GM18526 (cell line): ENCODE data around the gene TCN2.

ENCODE experiments used
- POLR2A ChIP-seq: IDR thresholded peaks from 3 replicates; pipeline ENCODE4 v1.6.1; 2011; ENCODE audit not compliant: insufficient read length; ENCODE audit errors: extremely low read depth

Gene TCN2

DNA sequence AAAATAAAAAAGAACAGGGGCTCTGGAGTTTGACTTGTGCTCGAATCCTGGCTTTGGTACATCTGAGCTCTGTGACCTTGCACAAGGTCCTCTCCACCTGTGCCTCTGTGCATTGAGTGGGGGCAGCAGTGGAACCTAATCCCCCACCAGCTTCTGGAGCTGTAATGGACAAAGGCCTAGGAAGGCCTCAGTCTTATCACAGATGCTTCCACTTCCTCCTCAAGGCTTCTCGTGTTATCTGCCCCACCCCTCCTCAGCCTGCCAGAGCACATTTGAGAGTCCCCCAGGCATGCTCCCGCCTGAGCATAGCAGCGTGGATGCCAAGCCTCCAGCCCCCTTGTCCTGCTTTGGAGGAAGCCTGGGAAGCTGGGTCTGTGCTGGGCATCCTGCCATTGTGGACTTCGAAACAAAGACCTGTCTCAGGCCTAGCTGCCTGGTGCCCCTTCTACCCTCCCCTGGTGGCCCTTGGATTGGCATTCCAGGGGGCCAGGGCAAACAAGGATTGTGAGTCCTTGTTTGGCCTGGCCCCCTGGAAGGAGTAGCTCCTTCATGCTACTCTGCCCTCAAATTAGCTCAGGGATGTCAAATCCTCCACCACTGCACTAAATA, 43.6 kb downstream of the TCN2 start:
- no peak for TF ChIP-seq POLR2A

DNA sequence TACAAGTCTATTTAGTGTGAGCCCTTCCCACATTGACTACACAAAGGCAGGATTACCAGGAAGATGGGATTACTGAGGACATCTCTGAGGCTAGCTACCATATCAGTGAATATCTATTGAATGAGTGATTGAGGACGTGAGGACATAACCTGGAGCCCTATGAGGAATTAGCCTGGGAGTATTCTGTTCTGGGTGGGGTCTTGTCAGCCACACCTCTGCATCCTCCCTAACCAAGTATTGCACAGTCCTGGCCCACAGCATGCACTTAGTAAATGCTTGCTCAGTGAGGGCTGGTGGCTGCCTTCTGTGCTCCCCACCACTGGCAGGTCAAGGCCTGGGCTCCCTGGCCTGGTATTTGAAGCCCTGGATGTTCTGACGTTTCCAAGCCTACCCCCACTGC, 45.9 kb downstream of the TCN2 start:
- no peak for TF ChIP-seq POLR2A

GRCh38 chr22:30654361-30654760, 47.4 kb downstream of the TCN2 start:
- TF ChIP-seq POLR2A, result no peak

GRCh38 chr22:30655532-30655931, 48.6 kb downstream of the TCN2 start:
- no peak for TF ChIP-seq POLR2A

DNA sequence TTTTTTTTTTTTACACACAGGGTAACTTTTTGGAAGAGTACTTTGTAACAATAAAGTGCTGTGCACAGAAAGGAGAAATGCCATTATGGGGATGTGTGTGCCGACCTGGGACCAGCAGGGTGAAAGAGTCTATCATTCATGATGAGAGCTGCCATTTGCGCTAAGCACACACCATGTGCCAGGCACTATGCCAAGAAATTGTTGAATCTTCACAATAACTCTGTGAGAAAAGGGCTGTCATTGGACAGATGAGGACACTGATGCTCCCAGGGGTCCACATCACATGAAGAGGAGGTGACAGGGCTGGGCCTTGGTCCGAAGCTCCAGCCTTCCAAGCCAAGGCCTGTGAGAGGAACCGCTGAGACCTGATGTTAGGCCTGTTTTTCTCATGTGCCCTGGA, 55.1 kb downstream of the TCN2 start:
- no peak for TF ChIP-seq POLR2A

DNA sequence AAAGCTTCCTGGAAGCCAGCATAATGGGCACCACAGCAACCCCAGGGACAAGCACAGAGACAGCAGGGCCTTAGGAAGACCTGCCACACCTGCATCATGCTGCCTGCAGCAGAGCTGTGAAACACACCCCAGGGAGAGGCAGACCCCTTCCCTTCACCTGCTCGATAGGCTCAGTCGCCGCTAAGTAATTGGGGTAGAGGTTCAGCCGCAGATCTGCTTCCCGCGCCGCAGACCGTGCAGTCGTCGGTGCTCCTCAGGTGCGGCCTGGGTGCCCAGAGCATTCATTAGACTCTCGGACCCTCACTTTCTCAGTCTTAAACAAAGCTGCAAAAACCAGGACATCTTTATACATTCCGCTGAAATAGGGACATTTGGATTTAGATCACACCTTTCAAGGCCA, 57.8 kb downstream of the TCN2 start:
- TF ChIP-seq POLR2A, result no peak

DNA sequence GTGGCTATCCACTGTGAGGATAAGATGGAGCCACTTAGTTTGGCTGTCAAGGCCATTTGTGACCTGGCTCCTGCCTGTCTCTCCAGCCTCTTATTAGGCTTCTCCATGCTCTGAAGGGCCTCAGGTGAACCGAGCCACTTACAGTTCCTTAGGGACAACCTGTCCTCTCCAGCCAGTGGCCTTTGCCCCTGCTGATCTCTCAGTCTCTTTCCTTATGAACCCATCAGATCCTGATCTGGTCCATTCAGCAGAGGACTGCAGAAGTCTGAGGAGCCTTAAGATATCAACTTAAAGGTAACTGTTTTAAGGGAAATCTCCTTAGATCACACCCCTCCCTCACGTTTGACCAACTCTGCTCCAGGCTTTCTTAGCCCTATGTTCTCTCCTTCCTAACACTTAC, 58.3 kb downstream of the TCN2 start:
- no peak for TF ChIP-seq POLR2A

DNA sequence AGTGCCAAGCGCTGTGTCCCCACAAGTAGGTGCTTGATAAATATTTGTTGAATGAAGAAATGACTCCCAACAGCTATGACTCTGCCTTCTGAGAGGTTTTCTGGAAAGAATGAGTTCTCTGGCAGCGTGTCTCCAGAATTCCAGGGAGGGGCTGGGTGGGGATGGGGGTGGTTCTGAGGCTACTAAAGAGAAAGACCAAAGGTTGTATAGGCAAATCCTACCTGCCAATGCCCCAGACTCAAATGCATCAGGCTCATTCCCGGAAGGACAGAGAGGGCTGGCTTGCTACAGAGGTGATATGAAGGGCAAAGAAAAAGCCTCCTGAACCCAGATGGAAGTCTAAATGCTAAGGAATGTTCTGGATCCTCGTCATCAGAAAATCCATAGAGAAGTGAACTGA, 58.8 kb downstream of the TCN2 start:
- no peak for TF ChIP-seq POLR2A

DNA sequence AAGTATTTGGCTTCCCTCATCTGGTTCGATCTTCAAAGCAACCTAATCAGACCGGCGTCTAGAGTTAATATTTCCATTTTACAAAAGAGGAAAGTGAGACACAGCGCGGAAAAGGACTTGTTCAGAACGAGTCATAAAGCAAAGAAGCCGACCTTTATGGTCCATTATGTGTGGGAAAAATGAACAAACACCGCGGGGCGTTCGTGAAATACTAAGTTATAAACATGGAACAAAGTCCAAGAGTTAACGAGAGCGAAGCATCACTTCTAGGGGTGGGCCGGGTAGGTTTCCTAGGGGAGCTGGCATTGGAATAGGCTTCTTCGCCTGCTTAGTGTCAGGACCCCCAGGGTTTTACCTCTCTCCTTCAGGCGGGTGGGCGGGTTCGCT, 60.1 kb downstream of the TCN2 start:
- TF ChIP-seq POLR2A, result no peak

DNA sequence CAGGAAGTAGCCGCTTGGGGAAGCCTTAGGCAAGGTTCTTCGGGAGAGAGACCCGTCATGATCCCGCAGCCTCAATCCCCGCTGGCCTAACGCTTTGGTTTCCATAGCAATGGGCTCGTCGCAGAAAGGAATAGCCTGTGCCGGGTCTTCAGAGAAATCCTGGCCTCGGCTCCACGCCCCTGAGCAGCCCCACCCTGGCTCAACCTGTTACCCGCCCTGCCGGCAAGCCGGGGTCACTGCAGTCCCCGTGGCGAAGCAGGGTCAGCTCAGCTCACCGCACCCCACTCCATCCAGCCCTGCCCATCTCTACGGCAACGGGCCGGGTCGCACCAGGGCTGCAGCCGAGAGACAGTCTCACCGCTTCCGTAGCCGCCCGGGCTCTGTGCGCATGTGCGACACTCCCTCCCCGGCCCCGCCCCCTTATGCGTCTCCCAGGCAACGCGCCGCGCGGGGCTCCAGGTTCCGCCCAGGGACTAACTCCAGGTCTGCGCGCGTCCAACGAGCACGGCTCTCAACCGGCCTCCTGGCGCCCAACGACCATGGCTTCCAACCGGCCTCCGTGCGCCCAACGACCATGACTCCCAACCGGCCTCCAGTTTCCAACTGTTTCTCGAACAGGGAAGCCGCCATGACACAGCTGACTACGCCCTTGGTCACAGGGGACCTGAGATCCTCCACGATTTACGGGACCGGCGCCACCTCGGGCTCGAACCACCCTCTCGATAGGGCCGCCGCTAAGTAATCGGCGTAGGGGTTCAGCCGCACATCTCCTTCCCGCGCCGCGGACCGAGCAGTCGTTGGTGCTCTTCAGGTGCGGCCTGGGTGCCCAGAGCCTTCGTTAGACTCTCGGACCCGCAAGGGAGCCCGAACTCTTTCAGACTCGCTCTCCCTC, 60.8 kb downstream of the TCN2 start, which contains the start of gene DUSP18:
Gene DUSP18 (minus strand): TSS at position 382 of the 892 bp plus-strand sequence. CDS start 3,872 bp downstream, outside the sequence.
- TF ChIP-seq POLR2A, result peak; percentile 50

- TF ChIP-seq POLR2A, result no peak
These were observed 61.4 kb downstream of the TCN2 start for GRCh38 chr22:30668386-30668710.

DNA sequence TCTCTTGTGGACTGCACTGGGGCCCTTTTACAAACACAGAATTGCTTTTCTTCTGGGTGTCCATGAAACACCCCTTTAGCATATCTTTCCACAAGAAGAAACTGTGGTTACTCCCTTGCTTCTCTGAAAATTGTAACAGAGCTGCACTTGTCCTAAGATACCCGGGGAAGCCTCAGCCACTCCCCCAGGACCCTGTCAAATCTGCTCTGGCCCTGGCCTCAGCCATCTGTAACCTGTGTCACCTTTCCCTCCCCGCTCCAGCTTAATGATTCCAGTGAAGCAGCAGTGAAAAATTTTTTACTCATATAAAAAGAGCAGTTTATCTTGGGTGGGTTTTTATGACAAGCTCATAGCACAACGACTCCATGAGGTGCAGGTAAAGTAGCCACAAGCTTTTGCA, 64.1 kb downstream of the TCN2 start:
- no peak for TF ChIP-seq POLR2A

DNA sequence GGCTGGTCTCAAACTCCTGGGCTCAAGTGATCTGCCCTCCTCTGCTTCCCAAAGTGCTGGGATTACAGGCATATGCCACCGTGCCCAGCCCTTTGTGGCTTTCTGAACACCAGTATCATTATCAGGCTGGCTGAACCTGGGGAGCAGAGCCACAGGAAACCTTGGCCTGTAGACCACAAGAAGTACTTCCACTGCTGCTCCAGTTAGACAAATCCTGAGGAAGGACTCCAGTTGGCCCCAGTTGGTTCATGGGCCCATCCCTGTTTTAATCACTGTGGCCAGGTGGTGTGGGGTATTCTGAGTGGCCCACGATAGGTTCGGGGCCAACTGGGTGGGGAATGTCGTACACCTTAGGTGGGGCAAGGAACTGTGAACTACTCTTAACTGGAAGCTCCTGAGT, 66.2 kb downstream of the TCN2 start:
- no peak for TF ChIP-seq POLR2A

DNA sequence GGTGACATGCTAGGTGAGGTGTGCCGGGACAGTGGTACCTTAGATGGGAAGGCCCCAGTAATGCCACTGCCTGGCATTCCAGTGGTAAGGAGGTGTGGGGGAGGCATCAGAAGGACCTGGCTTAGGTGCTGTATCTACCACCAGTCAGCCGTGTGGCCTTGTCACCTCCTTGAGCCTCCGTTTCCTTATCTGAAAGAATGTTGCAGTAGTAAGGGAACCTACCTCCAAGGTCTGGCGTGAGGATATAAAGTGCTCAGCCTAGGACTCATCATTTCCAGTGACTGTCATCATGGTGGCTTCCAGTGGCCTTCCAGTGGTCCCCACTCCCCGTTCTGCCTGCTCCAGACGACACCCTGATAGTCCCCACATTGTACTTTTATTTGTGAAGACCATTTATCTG, 67.5 kb downstream of the TCN2 start:
- no peak for TF ChIP-seq POLR2A

GRCh38 chr22:30675436-30675835, 68.5 kb downstream of the TCN2 start:
- TF ChIP-seq POLR2A, result no peak
